B cell (primary cell): ENCODE measurements around the gene PKNOX1. TPM values are rescaled to one million over a fixed set of nuclear protein-coding genes. Genes with fewer than 3 reads are reported as not detected.

Experiments
- ATAC-seq: fragments of 200-7000 bp; cut with Tn5 transposase; one replicate; pipeline ENCODE4 v1.10.0; 2021; ENCODE audit warnings: low read depth, mild to moderate bottlenecking, moderate number of reproducible peaks, moderate library complexity
- CTCF ChIA-PET: fragments of 350-600 bp; sonication (Branson Sonifier 250); formaldehyde crosslinking; loops from one replicate; lab custom pipeline; 2021; ENCODE audit warnings: antibody characterized with exemption, inconsistent platforms; lab: Charles Lee
- POLR2A ChIA-PET: fragments of 350-600 bp; sonication (Branson Sonifier 250); formaldehyde crosslinking; loops from one replicate; lab custom pipeline; 2021; ENCODE audit warnings: antibody characterized with exemption; lab: Charles Lee
- DNase-seq: peaks from one replicate; pipeline ENCODE4 v3.0.0; 2013
- H2AFZ ChIP-seq: 2 replicates; pipeline ENCODE4 v1.6.1; 2012; ENCODE audit warnings: mild to moderate bottlenecking, low read depth, low read length; ENCODE audit not compliant: insufficient read depth, poor library complexity, severe bottlenecking
- H3K27ac ChIP-seq, 2 donors: 1 replicate in 1 of 2; 2 replicates in 1 of 2; pipeline ENCODE4 v1.5.1; 2012 to 2013; ENCODE audit warnings: low read length in 2 of 2, mild to moderate bottlenecking in 2 of 2, moderate library complexity in 1 of 2
- H3K27me3 ChIP-seq, 4 experiments: fragments of 200-600 bp in 1 of 4; sonication (generic) in 1 of 4; replicated peaks in 1 of 4; 1 replicate in 2 of 4; 2 replicates in 2 of 4; pipeline versions ENCODE4 v1.6.1 to v1.7.0; 2013 to 2016; ENCODE audit warnings: low read length in 3 of 4, mild to moderate bottlenecking in 2 of 4, mixed read lengths in 1 of 4, moderate library complexity in 1 of 4; ENCODE audit not compliant: insufficient read depth in 4 of 4, control insufficient read depth in 3 of 4; ENCODE audit errors: control extremely low read depth in 1 of 4
- H3K36me3 ChIP-seq, 2 experiments: replicated peaks in 1 of 2; 1 replicate in 1 of 2; 2 replicates in 1 of 2; pipeline versions ENCODE4 v1.6.1 to v1.7.1; 2013; ENCODE audit warnings: low read length in 1 of 2; ENCODE audit not compliant: insufficient read depth in 2 of 2, control insufficient read depth in 1 of 2; ENCODE audit errors: control extremely low read depth in 1 of 2, extremely low read depth in 1 of 2
- H3K4me1 ChIP-seq, 2 donors: fragments of 200-600 bp in 1 of 2; sonication (generic) in 1 of 2; 1 replicate in 1 of 2; 2 replicates in 1 of 2; pipeline versions ENCODE4 v1.5.1 to v1.6.1; 2013 to 2017; ENCODE audit warnings: low read length in 2 of 2; ENCODE audit not compliant: control insufficient read depth in 2 of 2, insufficient read depth in 2 of 2
- H3K4me2 ChIP-seq: replicated peaks from 2 replicates; pipeline ENCODE3; 2012; ENCODE audit warnings: mild to moderate bottlenecking, low read depth, low read length; ENCODE audit not compliant: poor library complexity, severe bottlenecking
- H3K4me3 ChIP-seq, 5 experiments: fragments of 200-600 bp in 1 of 5; sonication (generic) in 1 of 5; 1 replicate in 3 of 5; 2 replicates in 2 of 5; pipeline versions ENCODE4 v1.5.1 to v1.7.0; 2011 to 2016; ENCODE audit warnings: low read length in 4 of 5, mild to moderate bottlenecking in 4 of 5, low read depth in 2 of 5, control low read depth in 1 of 5, moderate library complexity in 1 of 5; ENCODE audit not compliant: insufficient read depth in 1 of 5; ENCODE audit errors: control extremely low read depth in 1 of 5, extremely low read depth in 1 of 5
- H3K79me2 ChIP-seq: fragments of 200-600 bp; sonication (generic); one replicate; pipeline ENCODE4 v1.6.0; 2016; ENCODE audit warnings: low read length; ENCODE audit not compliant: control insufficient read depth, insufficient read depth
- H3K9ac ChIP-seq: fragments of 200-600 bp; sonication (generic); 2 replicates; pipeline ENCODE4 v1.6.1; 2017; ENCODE audit warnings: mild to moderate bottlenecking, low read length, moderate library complexity
- H3K9me3 ChIP-seq, 3 donors: one replicate each; pipeline versions ENCODE4 v1.6.1 to v1.7.1; 2013; ENCODE audit warnings: low read length in 2 of 3; ENCODE audit not compliant: control insufficient read depth in 2 of 3, insufficient read depth in 1 of 3; ENCODE audit errors: control extremely low read depth in 1 of 3
- H4K20me1 ChIP-seq: 2 replicates; pipeline ENCODE4 v1.6.0; 2012; ENCODE audit warnings: mild to moderate bottlenecking, low read length; ENCODE audit not compliant: insufficient read depth, control insufficient read depth, poor library complexity, severe bottlenecking
- H3K27ac Mint-ChIP-seq: one replicate; pipeline ENCODE4 v1.8.0; 2021; ENCODE audit warnings: mixed read lengths
- H3K27me3 Mint-ChIP-seq: one replicate; pipeline ENCODE4 v1.8.0; 2021; ENCODE audit warnings: mixed read lengths
- H3K4me1 Mint-ChIP-seq: one replicate; pipeline ENCODE4 v1.8.0; 2021; ENCODE audit warnings: mixed read lengths
- H3K4me3 Mint-ChIP-seq: one replicate; pipeline ENCODE4 v1.8.0; 2021; ENCODE audit warnings: mixed read lengths
- H3K9me3 Mint-ChIP-seq: one replicate; pipeline ENCODE4 v1.8.0; 2022; ENCODE audit warnings: mixed read lengths; ENCODE audit not compliant: insufficient read depth
- EZH2 ChIP-seq: IDR thresholded peaks from 2 replicates; pipeline ENCODE4 v1.6.1; 2012; ENCODE audit warnings: borderline replicate concordance, low read depth, mild to moderate bottlenecking, moderate library complexity, low read length; ENCODE audit not compliant: insufficient read depth, poor library complexity, severe bottlenecking
- WGBS: methylation state at CpG from one replicate; pipeline ENCODE4 v1.1.5; 2013; ENCODE audit warnings: missing lambda C conversion rate; ENCODE audit not compliant: insufficient coverage; 5-methylcytosine and 5-hydroxymethylcytosine counted together
- intact Hi-C: fragments of 100-400 bp; cut with micrococcal nuclease; formaldehyde crosslinking; loops from one replicate; pipeline ENCODE4 v1.10.0; 2022
- polyA plus RNA-seq: library from polyadenylated mRNA; depleted of rRNA; stranded (reverse); fragments of >200 nt; gene quantifications from 2 replicates; pipeline ENCODE4 v1.2.3, GENCODE V29; 2012
- total RNA-seq, 2 donors: library from RNA; stranded (reverse); fragments of 120-200 nt in 1 of 2; gene quantifications; 1 replicate in 1 of 2; 2 replicates in 1 of 2; pipeline versions ENCODE4 v1.2.3 to v1.2.4, GENCODE V29; 2013 to 2022
- TF ChIP-seq, protein P1 (sequence below): fragments of 200-600 bp; IDR thresholded peaks from one replicate; pipeline ENCODE4 v1.8.0; 2022; ENCODE audit warnings: antibody characterized with exemption, mild to moderate bottlenecking

Gene PKNOX1
- total and polyA plus RNA-seq, 2 donors (not counting 1 experiment from before 2014, with no cell fraction given): 7.6 to 29.5 TPM

- H3K4me3 ChIP-seq: peak overlapping the region; percentile 39 to 80 (median 69)
- ChIA-PET CTCF (no interaction called here), POLR2A (no interaction called here)
- no peak for TF ChIP-seq EZH2
- TF ChIP-seq, protein P1, sequence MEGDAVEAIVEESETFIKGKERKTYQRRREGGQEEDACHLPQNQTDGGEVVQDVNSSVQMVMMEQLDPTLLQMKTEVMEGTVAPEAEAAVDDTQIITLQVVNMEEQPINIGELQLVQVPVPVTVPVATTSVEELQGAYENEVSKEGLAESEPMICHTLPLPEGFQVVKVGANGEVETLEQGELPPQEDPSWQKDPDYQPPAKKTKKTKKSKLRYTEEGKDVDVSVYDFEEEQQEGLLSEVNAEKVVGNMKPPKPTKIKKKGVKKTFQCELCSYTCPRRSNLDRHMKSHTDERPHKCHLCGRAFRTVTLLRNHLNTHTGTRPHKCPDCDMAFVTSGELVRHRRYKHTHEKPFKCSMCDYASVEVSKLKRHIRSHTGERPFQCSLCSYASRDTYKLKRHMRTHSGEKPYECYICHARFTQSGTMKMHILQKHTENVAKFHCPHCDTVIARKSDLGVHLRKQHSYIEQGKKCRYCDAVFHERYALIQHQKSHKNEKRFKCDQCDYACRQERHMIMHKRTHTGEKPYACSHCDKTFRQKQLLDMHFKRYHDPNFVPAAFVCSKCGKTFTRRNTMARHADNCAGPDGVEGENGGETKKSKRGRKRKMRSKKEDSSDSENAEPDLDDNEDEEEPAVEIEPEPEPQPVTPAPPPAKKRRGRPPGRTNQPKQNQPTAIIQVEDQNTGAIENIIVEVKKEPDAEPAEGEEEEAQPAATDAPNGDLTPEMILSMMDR: no peak
- no peaks in the 10 kb centered on the region for H3K36me3 ChIP-seq
- peaks cover 31% of the 10 kb centered on the region for H3K4me1 Mint-ChIP-seq
- peak overlapping the region; percentile 82 for H3K4me2 ChIP-seq
- H3K27me3 Mint-ChIP-seq: no peaks in the 10 kb centered on the region
- ATAC-seq (no peak), DNase-seq (no peak)
- H3K9ac ChIP-seq: peak overlapping the region; percentile 70
- H3K9me3 Mint-ChIP-seq: no peaks in the 10 kb centered on the region
- H3K27ac Mint-ChIP-seq: peak overlapping the region; percentile 94
- H3K4me3 Mint-ChIP-seq: peak overlapping the region; percentile 92
- H3K79me2 ChIP-seq: peaks cover 32% of the 10 kb centered on the region
- H3K9me3 ChIP-seq: no peaks in the 10 kb centered on the region
- peak overlapping the region in 1 of 2 donors; percentile 65 for H3K27ac ChIP-seq
- H4K20me1 ChIP-seq: peaks cover 13% of the 10 kb centered on the region
- peak overlapping the region; percentile 70 for H2AFZ ChIP-seq
- peaks cover 26 to 28% of the 10 kb centered on the region in 2 donors for H3K4me1 ChIP-seq
- intact Hi-C loops: loop anchor here (10.0 kb wide), 1 partner anchor 1839 kb away; the partner anchor contains the start of gene SUMO3
- no peaks in the 10 kb centered on the region for H3K27me3 ChIP-seq
- 90% methylated on average over 2 of the region's 6 CpGs for WGBS
Observed at GRCh38 chr21:42975886-42976608, 1.7 kb downstream of the PKNOX1 start.
